ENCODE measurements around the gene DLG2. TPM values are rescaled to one million over a fixed set of nuclear protein-coding genes. Genes with fewer than 3 reads are reported as not detected.

The DLG2 gene
- total and polyA plus RNA-seq, 9 of the 15 experiments (the other 6 are each of a cell fraction or from before 2014, with no cell fraction given), result 0.52 to 1.6 (median 0.95) TPM

- H3K4me2 ChIP-seq (ENCODE audit: insufficient read depth, low read length), result no peak overlapping the region
- H2AFZ ChIP-seq (ENCODE audit: low read depth, low read length), result no peak overlapping the region
- DNase-seq (ENCODE audit: extremely low read depth in 1 of 4, low spot score in 3 of 4), result no peak
- no peak for ATAC-seq
- no peak overlapping the region for H3K9ac ChIP-seq (ENCODE audit: insufficient read depth in 1 of 2, low read depth in 2 of 2, low read length in 2 of 2)
- no peak overlapping the region for H3K4me3 ChIP-seq
- ChIA-PET CTCF (ENCODE audit: low intra/inter-chr PET ratio) (no interaction called here), POLR2A (no interaction called here)
- H3K9me3 ChIP-seq (replicated peaks; ENCODE audit: control insufficient read depth, insufficient read depth, low read depth, low read length), result no peaks in the 10 kb centered on the region
- H3K4me1 ChIP-seq (replicated peaks in 1 of 2; ENCODE audit: control insufficient read depth in 2 of 2, insufficient read depth in 2 of 2, low read length in 2 of 2), result no peaks in the 10 kb centered on the region
- in situ Hi-C loops (cut with MboI) (no loop called here), intact Hi-C loops (cut with micrococcal nuclease) (no loop called here)
- no TSS peak for BruUV-seq (replicated peaks)
- TF ChIP-seq HIVEP1 (CRISPR knock-in tag; IDR thresholded peaks at IDR 0.05) (no peak), MTA2 (IDR thresholded peaks at IDR 0.05; ENCODE audit: low read depth) (no peak), NFYB (IDR thresholded peaks at IDR 0.05; ENCODE audit: extremely low read depth, insufficient read length) (no peak), MAZ (CRISPR knock-in tag; conservative IDR thresholded peaks at IDR 0.05 in 1 of 2, IDR thresholded peaks at IDR 0.05 in 1 of 2) (no peak), CREB3L1 (IDR thresholded peaks at IDR 0.05; ENCODE audit: borderline replicate concordance, low read depth) (no peak), ZNF583 (CRISPR knock-in tag; IDR thresholded peaks at IDR 0.05) (no peak)
- no peak overlapping the region for H3K27ac ChIP-seq (ENCODE audit: extremely low read depth, low read depth, low read length)
- WGBS (ENCODE audit: insufficient coverage, low coverage, missing lambda C conversion rate), result 0% methylated on average over 1 of the region's 1 CpG
- FAIRE-seq, result no peak
- no peaks in the 10 kb centered on the region for H3K79me2 ChIP-seq (ENCODE audit: control insufficient read depth, insufficient read depth, low read length)
- H4K20me1 ChIP-seq (replicated peaks; ENCODE audit: control insufficient read depth, insufficient read depth, low read length), result no peaks in the 10 kb centered on the region
- no peaks in the 10 kb centered on the region for H3K27me3 ChIP-seq (ENCODE audit: control insufficient read depth in 2 of 2, insufficient read depth in 2 of 2, low read length in 2 of 2)
- H3K9me1 ChIP-seq (ENCODE audit: control insufficient read depth, insufficient read depth, low read length), result no peaks in the 10 kb centered on the region
- no peaks in the 10 kb centered on the region for H3K36me3 ChIP-seq (ENCODE audit: control insufficient read depth, insufficient read depth, low read length)
Measured at GRCh38 chr11:83979593-83979992, 1647.6 kb downstream of the DLG2 start.

All from K562 (cell line).